NCI-H146 treated with DMSO at 0.1 percent for 48 hours (cell line): Measurements from ENCODE around the gene SASH1.

ENCODE experiments used
- DNase-seq: peaks from one replicate; lab custom pipeline; 2025; ENCODE audit not compliant: unreplicated experiment; lab: John Stamatoyannopoulos, UW

SASH1 gene

GRCh38 chr6:148516617-148517016, 174.0 kb downstream of the SASH1 start:
- no peak for DNase-seq

DNA sequence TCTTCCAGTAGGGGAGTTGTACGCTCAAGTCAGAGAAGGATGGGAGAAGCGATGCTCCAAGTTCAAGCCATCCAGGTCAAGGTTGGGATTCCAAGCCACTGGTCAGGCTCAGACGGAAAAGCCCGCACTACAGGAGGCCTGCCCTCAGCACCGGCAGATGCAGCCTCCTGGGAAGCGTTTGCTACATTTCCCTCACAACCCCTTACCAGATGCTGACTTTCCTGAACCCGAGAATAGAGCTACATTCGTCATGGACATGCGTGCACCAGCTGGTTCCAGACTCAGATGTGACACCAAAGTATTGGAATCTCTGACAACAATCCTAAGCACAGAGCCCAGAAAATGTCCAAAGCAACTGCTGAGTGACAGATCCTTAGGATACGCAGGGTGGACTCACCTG, 174.8 kb downstream of the SASH1 start:
- DNase-seq, result no peak

DNA sequence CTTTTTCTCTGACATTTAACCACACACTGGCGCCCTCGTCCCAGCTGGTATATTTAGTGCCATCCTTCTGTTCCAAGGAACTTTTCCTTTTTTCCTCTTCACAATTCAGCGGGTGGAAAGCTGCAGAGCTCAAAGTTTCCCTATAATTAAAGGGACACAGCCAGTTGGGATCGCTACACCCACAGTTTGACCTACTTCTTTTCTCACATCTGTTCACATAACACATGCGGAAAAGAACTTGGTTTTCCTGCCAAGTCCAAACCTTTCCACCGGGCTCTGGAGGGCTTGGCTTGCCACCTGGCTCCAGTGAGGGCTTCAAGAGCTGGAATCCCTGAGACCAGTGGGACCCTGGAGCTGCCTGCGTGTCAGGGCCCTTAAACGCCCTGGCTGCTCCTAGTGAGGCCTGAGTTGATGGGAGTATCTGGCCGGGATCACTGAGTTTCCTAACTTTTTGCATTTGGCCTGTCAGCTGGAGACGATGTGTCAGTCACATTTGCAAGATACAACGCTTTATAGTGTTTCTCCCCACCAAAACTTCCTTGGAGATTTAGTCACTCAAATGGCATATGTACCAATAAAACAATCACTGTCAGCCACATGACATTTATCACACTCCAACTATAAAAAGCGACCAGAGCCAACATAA, 176.0 kb downstream of the SASH1 start:
- DNase-seq, result no peak

GRCh38 chr6:148520109-148520841, 177.6 kb downstream of the SASH1 start:
- DNase-seq, result no peak

DNA sequence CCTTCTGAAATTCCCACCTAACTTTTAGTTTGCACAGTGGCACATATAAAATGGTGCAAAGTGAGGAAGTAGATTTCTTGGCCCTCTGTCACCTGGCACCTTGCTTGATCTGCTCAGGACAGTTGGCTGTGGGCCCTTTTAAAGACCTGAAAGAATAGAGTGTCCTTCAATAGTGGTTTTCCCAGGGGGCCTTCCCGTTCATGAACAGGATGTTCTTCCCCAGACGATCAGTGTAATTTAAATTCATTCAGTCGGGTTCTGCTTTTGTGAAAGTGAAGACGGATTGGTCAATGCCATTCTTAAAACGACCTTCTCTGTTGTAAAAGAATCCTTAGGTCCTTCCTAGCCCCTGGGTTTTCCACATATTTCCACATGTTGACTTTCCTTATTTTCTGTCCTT, 178.5 kb downstream of the SASH1 start:
- no peak for DNase-seq

GRCh38 chr6:148521586-148521985, 178.9 kb downstream of the SASH1 start:
- no peak for DNase-seq

- DNase-seq, result no peak
These were observed 180.4 kb downstream of the SASH1 start for GRCh38 chr6:148523048-148523447.

- no peak for DNase-seq
These were observed 180.9 kb downstream of the SASH1 start for GRCh38 chr6:148523551-148523950.

DNA sequence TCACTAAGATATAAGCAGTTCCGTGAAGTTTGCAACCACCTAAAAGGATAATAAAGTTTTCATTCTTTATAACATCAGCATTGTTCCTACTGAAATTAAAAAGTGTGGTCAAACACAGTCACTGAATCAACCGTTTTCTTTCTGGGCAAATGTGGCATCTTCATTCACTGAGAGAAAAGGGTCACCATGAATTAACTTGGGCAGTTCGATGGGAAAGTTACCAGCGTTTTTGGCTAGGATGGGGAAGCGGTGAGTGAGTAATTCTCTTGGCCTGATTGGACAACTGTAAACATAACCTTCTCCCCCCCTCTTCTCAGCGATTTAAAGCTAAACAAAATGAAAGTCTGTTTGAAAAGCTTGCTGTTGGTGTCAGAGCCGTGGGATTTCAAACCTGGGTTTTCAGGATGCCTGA, 181.8 kb downstream of the SASH1 start:
- DNase-seq, result no peak

GRCh38 chr6:148524976-148525375, 182.3 kb downstream of the SASH1 start:
- DNase-seq, result no peak

GRCh38 chr6:148525453-148525852, 182.8 kb downstream of the SASH1 start:
- DNase-seq, result no peak

DNA sequence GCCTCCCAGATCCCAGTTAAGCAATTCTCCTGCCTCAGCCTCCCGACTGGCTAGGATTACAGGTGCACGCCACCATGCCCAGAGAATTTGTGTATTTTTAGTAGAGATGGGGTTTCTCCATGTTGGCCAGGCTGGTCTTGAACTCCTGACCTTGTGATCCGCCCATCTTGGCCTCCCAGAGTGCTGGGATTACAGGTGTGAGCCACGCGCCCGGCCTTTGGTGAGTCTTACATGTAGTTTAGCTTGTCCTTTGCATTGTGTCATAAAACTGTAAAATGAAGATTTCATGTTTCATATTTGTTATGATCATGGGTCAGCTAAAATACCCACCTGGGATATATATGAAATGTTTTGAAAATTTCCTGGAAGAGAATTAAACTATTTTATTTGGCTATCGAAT, 183.5 kb downstream of the SASH1 start:
- no peak for DNase-seq

GRCh38 chr6:148528292-148528691, 185.7 kb downstream of the SASH1 start:
- DNase-seq, result no peak

GRCh38 chr6:148529010-148529409, 186.4 kb downstream of the SASH1 start:
- no peak for DNase-seq

DNA sequence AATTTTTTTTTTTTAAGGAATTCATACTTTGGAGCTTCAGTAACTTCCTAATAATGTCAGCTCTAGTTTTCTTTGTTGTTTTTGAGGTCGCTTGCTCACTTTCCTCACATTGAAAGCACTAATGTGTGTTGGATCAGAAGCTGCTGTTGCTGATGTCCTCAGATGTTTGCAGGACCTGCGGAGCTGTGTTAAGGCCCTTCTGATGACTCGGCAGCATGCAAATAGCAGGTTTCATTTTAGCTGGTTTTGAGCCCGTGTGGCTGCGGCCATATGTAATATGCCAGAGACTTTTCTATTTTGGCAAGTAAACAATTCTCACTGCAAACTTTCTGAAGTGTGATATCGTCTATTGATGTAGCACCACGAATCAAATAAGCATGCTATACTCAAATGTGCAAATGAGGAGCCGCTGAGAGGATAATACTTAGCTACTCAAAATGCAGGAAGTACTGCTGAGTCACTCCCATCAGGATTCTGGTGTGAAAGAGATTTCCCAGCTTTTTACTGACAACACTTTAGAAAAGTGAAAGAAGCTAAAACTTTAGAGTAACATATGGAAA, 187.8 kb downstream of the SASH1 start:
- no peak for DNase-seq

DNA sequence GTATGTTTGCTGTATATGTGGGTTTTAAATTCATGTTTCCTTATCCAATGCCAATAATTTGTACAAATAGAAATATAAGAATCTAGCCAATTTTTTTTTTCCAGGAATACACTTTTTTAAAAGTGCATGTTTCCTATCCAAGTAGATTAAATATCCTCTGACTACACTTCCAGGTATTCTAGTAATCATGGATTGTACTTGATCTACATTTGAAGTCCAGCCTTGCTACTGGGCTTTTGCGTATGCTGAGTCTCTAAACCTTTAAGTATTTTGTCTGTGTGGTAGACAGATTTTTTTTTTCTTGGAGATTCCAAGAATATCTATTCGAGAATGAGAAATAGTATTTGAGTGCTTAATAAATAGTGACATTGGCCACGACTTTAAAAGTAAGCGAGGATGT, 188.3 kb downstream of the SASH1 start:
- no peak for DNase-seq

GRCh38 chr6:148532698-148533097, 190.1 kb downstream of the SASH1 start:
- DNase-seq, result no peak

- no peak for DNase-seq
These were observed 190.9 kb downstream of the SASH1 start for GRCh38 chr6:148533309-148534107.

DNA sequence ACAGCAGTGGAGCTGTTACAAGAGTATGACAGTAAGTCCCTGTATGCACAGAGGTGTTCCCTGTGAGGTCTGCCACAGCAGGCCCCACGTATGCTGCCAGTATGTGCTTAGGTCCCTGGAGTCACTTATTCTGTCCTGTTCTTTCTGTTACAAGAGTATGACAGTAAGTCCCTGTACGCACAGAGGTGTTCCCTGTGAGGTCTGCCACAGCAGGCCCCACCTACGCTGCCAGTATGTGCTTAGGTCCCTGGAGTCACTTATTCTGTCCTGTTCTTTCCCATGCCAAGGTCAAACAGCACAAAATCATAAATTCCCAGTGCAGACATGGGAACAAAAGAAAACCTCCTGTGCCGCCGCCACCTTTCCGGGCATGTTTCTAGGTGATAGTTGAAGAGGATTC, 192.2 kb downstream of the SASH1 start:
- no peak for DNase-seq

- no peak for DNase-seq
These were observed 192.7 kb downstream of the SASH1 start for GRCh38 chr6:148535381-148535780.

DNA sequence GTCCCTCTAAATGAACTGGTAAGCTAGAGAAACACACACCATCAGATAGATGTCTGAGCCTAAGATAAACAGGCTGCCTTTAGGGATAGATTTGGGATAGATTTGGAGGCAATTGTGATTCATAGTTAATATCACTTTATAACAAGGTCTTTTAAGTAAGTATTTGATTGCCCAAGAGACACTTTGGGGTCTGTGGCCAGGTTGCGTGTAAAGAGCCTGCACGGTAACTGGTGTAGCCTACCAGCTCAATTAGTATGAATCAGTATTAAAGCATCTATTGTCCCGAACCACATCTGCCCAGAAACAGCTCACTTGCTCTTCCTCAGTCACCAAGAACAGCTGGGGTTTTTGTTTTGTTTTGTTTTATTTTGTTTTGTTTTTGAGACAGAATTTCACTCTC, 193.3 kb downstream of the SASH1 start:
- DNase-seq, result no peak
